Breast epithelium (tissue), 4 donors: ENCODE results near the gene BBOX1. TPM values are rescaled to one million over a fixed set of nuclear protein-coding genes. Genes with fewer than 3 reads are reported as not detected.

Experiments used
- DNase-seq, 2 donors: peaks; one replicate each; pipeline ENCODE4 v3.0.0-alpha.2; 2019; ENCODE audit warnings: low spot score in 2 of 2
- H3K27ac ChIP-seq, 2 donors: fragments of 200-600 bp; sonication (generic) in 1 of 2; one replicate each; pipeline ENCODE4 v1.5.1; 2016 to 2019; ENCODE audit warnings: mild to moderate bottlenecking in 1 of 2
- H3K27me3 ChIP-seq, 2 donors: fragments of 200-600 bp; sonication (generic) in 1 of 2; one replicate each; pipeline versions ENCODE4 v1.5.1 to v1.6.0; 2017 to 2019; ENCODE audit warnings: control low read depth in 1 of 2, mild to moderate bottlenecking in 1 of 2
- H3K36me3 ChIP-seq: fragments of 200-600 bp; one replicate; pipeline ENCODE4 v1.5.1; 2019
- H3K4me1 ChIP-seq, 2 donors: fragments of 200-600 bp; sonication (generic); one replicate each; pipeline ENCODE4 v1.5.1; 2016 to 2019; ENCODE audit warnings: control low read depth in 1 of 2
- H3K4me3 ChIP-seq, 3 donors: fragments of 200-600 bp; sonication (generic); 1 replicate in 2 of 3; 2 replicates in 1 of 3; pipeline ENCODE4 v1.5.1; 2016 to 2019; ENCODE audit warnings: mild to moderate bottlenecking in 3 of 3, moderate library complexity in 2 of 3
- H3K9me3 ChIP-seq, 2 donors: fragments of 200-600 bp; sonication (generic) in 1 of 2; one replicate each; pipeline ENCODE4 v1.5.1; 2016 to 2019; ENCODE audit warnings: control low read depth in 1 of 2
- CTCF ChIP-seq, 3 donors: fragments of 450-650 bp; IDR thresholded peaks; one replicate each; pipeline ENCODE4 v1.5.1; 2016 to 2017; ENCODE audit warnings: antibody characterized with exemption in 3 of 3, mild to moderate bottlenecking in 3 of 3, moderate library complexity in 3 of 3
- POLR2A ChIP-seq: fragments of 450-650 bp; IDR thresholded peaks from one replicate; pipeline ENCODE4 v1.6.1; 2016; ENCODE audit warnings: antibody characterized with exemption, mild to moderate bottlenecking, moderate library complexity
- POLR2AphosphoS5 ChIP-seq, 3 donors: sonication (generic); formaldehyde crosslinking; IDR thresholded peaks; one replicate each; pipeline ENCODE4 v1.6.1; 2017; ENCODE audit warnings: antibody characterized with exemption in 3 of 3
- intact Hi-C: fragments of 100-400 bp; cut with DNase I; formaldehyde crosslinking; loops from one replicate; pipeline ENCODE4 v1.15.1; 2023; ENCODE audit warnings: low total_unique reads
- total RNA-seq, 3 donors: library from RNA; depleted of rRNA; stranded (reverse); fragments of >200 nt; gene quantifications; one replicate each; pipeline ENCODE4 v1.1.0, GENCODE V29; 2016

The BBOX1 gene
- total RNA-seq, 3 donors from 2014 or later, result 14.4 to 61.0 TPM; not detected in 1

GRCh38 chr11:27095887-27096286 lies 55.3 kb downstream of the BBOX1 start:
- TF ChIP-seq POLR2A (no peak), CTCF (IDR thresholded peaks at IDR 0.05) (no peak), POLR2AphosphoS5 (IDR thresholded peaks at IDR 0.05) (no peak)
- Histone ChIP-seq H3K27me3 (no peaks in the 10 kb centered on the region), H3K4me1 (no peaks in the 10 kb centered on the region), H3K27ac (peak overlapping the region in 1 of 2 donors; percentile 7), H3K36me3 (no peaks in the 10 kb centered on the region), H3K9me3 (peaks cover 0 to 5% of the 10 kb centered on the region in 2 donors), H3K4me3 (no peak overlapping the region)
- intact Hi-C loops, result no loop called here
- DNase-seq, result no peak

- H3K4me3 ChIP-seq, result no peak overlapping the region
- TF ChIP-seq POLR2AphosphoS5 (IDR thresholded peaks at IDR 0.05), result no peak
Observed at GRCh38 chr11:27097551-27097950, 56.9 kb downstream of the BBOX1 start.

GRCh38 chr11:27100534-27100933 lies 59.9 kb downstream of the BBOX1 start:
- H3K27ac ChIP-seq, result no peak overlapping the region
- no peaks in the 10 kb centered on the region for H3K36me3 ChIP-seq
- no peak for DNase-seq
- no peaks in the 10 kb centered on the region for H3K27me3 ChIP-seq
- intact Hi-C loops, result no loop called here
- TF ChIP-seq CTCF (IDR thresholded peaks at IDR 0.05) (no peak), POLR2A (no peak), POLR2AphosphoS5 (IDR thresholded peaks at IDR 0.05) (no peak)
- no peak overlapping the region for H3K4me3 ChIP-seq
- H3K4me1 ChIP-seq, result no peaks in the 10 kb centered on the region
- H3K9me3 ChIP-seq, result peaks cover 0 to 5% of the 10 kb centered on the region in 2 donors

More at GRCh38 chr11:27097551-27097950, 56.9 kb downstream of the BBOX1 start:
- no peaks in the 10 kb centered on the region for H3K27me3 ChIP-seq
- no peak overlapping the region for H3K27ac ChIP-seq
- intact Hi-C loops, result no loop called here
- no peaks in the 10 kb centered on the region for H3K4me1 ChIP-seq
- no peaks in the 10 kb centered on the region for H3K36me3 ChIP-seq
- H3K9me3 ChIP-seq, result peaks cover 0 to 5% of the 10 kb centered on the region in 2 donors
- no peak for DNase-seq

GRCh38 chr11:27107548-27107947 lies 66.9 kb downstream of the BBOX1 start:
- H3K27me3 ChIP-seq, result no peaks in the 10 kb centered on the region
- no peak for TF ChIP-seq POLR2AphosphoS5 (IDR thresholded peaks at IDR 0.05)
- no peak for TF ChIP-seq POLR2A
- no peak for TF ChIP-seq CTCF (IDR thresholded peaks at IDR 0.05)
- H3K36me3 ChIP-seq, result no peaks in the 10 kb centered on the region
- no peaks in the 10 kb centered on the region for H3K4me1 ChIP-seq
- intact Hi-C loops, result no loop called here
- H3K4me3 ChIP-seq, result no peak overlapping the region
- H3K27ac ChIP-seq, result no peak overlapping the region
- DNase-seq, result no peak
- no peaks in the 10 kb centered on the region for H3K9me3 ChIP-seq

GRCh38 chr11:27108809-27109208 lies 68.2 kb downstream of the BBOX1 start:
- Histone ChIP-seq H3K27me3 (no peaks in the 10 kb centered on the region), H3K27ac (no peak overlapping the region), H3K4me1 (no peaks in the 10 kb centered on the region), H3K4me3 (no peak overlapping the region), H3K36me3 (no peaks in the 10 kb centered on the region), H3K9me3 (no peaks in the 10 kb centered on the region)
- DNase-seq, result no peak
- intact Hi-C loops, result no loop called here
- no peak for TF ChIP-seq POLR2AphosphoS5 (IDR thresholded peaks at IDR 0.05)
- no peak for TF ChIP-seq CTCF (IDR thresholded peaks at IDR 0.05)
- TF ChIP-seq POLR2A, result no peak

- Histone ChIP-seq H3K4me3 (no peak overlapping the region), H3K27me3 (no peaks in the 10 kb centered on the region), H3K4me1 (no peaks in the 10 kb centered on the region), H3K27ac (no peak overlapping the region), H3K36me3 (no peaks in the 10 kb centered on the region), H3K9me3 (no peaks in the 10 kb centered on the region)
- intact Hi-C loops, result no loop called here
- TF ChIP-seq POLR2A, result no peak
- TF ChIP-seq POLR2AphosphoS5 (IDR thresholded peaks at IDR 0.05), result no peak
- TF ChIP-seq CTCF (IDR thresholded peaks at IDR 0.05), result no peak
- no peak for DNase-seq
Observed at GRCh38 chr11:27111896-27112295, 71.3 kb downstream of the BBOX1 start.
